ENCODE data around the gene CHST11.

The CHST11 gene

GRCh38 chr12:104473374-104473983 is 16.7 kb downstream of the CHST11 start:
- TF ChIP-seq CTCF (IDR thresholded peaks at IDR 0.05) (no peak), ZFX (IDR thresholded peaks at IDR 0.05; ENCODE audit: borderline replicate concordance) (no peak)
- no peak overlapping the region for H3K27ac ChIP-seq

GRCh38 chr12:104475271-104475670 is 18.5 kb downstream of the CHST11 start:
- TF ChIP-seq CTCF (IDR thresholded peaks at IDR 0.05) = no peak
- TF ChIP-seq ZFX (IDR thresholded peaks at IDR 0.05; ENCODE audit: borderline replicate concordance) = no peak
- H3K27ac ChIP-seq = no peak overlapping the region

DNA sequence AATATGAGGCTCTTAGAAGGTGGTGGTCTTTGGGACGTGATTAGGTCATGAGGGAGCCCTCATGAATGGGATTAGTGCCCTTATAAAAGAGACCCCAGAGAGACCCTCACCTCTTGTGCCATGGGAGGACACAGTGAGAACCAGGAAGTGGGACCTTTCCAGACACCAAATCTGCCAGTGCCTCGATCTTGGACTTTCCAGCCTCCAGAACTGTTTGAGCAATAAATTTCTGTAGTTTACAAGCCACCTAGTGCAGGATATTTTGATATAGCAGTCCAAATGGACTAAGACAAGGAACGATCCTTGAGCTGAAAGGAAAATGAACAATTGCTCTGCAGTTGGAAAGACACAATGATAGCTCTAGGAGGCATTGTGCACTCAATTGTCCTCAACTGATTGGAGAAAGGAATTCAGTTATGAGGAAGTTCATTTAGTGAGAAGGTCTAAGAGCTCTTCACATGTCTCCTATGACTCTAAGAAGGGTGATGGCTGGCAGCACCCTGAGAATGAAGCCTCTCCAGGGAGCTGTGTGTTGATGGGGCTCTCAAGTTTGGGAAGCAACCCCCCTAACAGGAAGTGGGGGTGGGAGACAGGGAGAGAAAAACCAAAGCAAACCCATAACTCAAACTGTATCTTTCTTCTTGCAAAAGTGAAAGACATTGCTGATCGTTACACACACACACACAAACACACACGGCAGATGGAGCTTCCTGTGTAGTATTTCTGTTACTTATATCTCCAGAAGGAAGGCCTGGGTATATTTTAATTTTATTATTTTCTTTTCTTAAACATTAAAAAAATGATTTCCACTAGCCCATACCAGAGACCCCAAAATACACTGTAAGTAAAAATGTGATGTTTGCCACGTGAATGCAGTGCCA is 21.0 kb downstream of the CHST11 start:
- no peak for TF ChIP-seq CTCF (IDR thresholded peaks at IDR 0.05)
- no peak for TF ChIP-seq ZFX (IDR thresholded peaks at IDR 0.05; ENCODE audit: borderline replicate concordance)
- no peak overlapping the region for H3K27ac ChIP-seq

DNA sequence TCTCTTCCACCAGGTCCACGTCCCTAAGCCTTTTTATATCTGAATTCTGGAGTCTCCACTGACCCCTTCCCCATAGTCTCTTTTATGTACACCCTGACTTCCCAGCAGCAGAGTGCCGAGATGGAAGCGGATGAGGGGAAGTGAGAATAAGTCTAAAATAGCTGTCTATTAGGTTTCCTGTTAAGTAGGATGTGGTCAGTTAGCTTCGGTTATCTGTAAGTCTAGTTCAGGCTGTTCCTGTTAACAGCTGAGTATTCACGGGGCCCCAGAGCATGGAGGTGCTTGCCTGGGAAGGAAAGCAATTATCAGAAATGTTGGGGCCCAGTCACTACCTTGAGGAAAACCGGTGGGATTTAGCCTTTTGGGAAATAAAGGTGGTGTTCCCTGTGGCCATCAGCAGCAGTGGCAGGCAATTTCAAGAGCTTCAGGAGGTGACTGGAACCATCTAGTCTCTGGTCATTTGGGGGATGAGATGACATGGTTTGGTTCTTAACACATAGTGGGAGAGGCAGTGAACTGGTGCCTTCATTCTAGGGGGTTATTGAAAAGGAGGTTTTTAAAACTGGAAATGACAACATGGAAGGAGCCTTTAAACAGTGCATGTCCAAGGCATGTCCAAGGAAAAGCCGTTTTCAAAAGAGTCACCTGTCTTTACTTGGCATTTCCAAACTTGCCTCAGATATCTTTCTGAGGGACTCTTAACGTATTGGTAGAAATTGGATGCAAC is 21.8 kb downstream of the CHST11 start:
- TF ChIP-seq CTCF (IDR thresholded peaks at IDR 0.05) (no peak), ZFX (IDR thresholded peaks at IDR 0.05; ENCODE audit: borderline replicate concordance) (no peak)
- H3K27ac ChIP-seq = no peak overlapping the region

- H3K27ac ChIP-seq = no peak overlapping the region
- no peak for TF ChIP-seq ZFX (IDR thresholded peaks at IDR 0.05; ENCODE audit: borderline replicate concordance)
- TF ChIP-seq CTCF (IDR thresholded peaks at IDR 0.05) = no peak
These were observed 22.4 kb downstream of the CHST11 start for GRCh38 chr12:104479123-104479662.

- no peak overlapping the region for H3K27ac ChIP-seq
- TF ChIP-seq ZFX (IDR thresholded peaks at IDR 0.05; ENCODE audit: borderline replicate concordance) (no peak), CTCF (IDR thresholded peaks at IDR 0.05) (no peak)
These were observed 23.3 kb downstream of the CHST11 start for GRCh38 chr12:104480012-104480411.

Measured in 22Rv1 (cell line).